ENCODE measurements around the gene KCNMA1.

The KCNMA1 gene

GRCh38 chr10:77051837-77052236, 585.8 kb downstream of the KCNMA1 start:
- no peak for TF ChIP-seq CTCF (IDR thresholded peaks at IDR 0.05)
- no peak for TF ChIP-seq ZFX (IDR thresholded peaks at IDR 0.05; ENCODE audit: borderline replicate concordance)
- no peak overlapping the region for H3K27ac ChIP-seq

- no peak overlapping the region for H3K27ac ChIP-seq
- TF ChIP-seq CTCF (IDR thresholded peaks at IDR 0.05), result no peak
- TF ChIP-seq ZFX (IDR thresholded peaks at IDR 0.05; ENCODE audit: borderline replicate concordance), result no peak
Observed at GRCh38 chr10:77049896-77050295, 587.7 kb downstream of the KCNMA1 start.

DNA sequence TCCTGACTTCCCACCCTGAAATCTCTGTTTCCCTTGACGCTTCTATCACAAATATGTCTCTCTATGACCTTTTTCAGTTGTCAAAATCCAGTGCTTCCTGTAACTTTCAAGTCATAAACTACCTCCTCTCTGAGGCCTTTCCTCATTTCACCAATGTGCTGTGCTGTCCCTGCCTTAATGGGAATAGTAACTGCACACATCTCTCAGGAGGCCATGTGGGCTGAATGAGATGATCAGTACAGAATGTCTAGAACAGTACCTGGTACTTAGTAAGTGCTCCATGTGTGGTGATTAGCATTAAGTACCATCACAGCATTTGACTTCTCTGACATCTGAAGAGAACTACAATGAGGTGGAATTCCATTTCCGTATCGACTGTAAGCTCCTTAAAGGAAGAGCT, 588.5 kb downstream of the KCNMA1 start:
- TF ChIP-seq CTCF (IDR thresholded peaks at IDR 0.05) (no peak), ZFX (IDR thresholded peaks at IDR 0.05; ENCODE audit: borderline replicate concordance) (no peak)
- H3K27ac ChIP-seq, result no peak overlapping the region

DNA sequence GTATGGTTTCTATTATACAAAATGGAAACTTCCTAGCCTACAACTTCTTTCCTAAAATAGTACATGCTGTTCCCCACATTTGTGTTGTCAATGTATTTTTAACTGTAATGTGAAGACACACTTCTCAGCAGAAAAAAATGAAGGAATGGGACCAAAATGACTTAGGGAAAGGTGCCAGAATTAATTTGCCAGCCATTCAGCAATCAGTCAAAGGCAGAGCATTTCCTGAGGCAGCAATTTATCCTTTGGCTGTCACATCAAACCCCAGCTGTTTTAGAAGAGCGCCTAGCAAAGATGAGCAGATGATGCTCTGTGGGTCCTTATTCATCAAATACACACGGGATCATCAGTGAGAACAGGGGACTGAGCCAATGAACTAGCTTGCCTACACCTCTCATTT, 592.5 kb downstream of the KCNMA1 start:
- TF ChIP-seq CTCF (IDR thresholded peaks at IDR 0.05) (no peak), ZFX (IDR thresholded peaks at IDR 0.05; ENCODE audit: borderline replicate concordance) (no peak)
- H3K27ac ChIP-seq, result no peak overlapping the region

DNA sequence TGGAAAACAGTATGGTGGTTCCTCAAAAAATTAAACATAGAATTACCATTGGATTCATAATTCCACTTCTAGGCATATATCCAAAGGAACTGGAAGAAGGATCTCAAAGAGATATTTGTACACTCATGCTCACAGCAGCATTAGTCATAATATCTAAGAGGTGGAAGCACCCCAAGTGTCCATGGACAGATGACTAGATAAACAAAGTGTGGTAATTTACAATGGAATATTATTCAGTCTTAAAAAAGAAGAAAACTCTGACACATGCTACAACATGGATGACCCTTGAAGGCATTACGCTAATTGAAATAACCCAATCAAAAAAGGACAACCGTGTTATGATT, 594.2 kb downstream of the KCNMA1 start:
- no peak for TF ChIP-seq CTCF (IDR thresholded peaks at IDR 0.05)
- TF ChIP-seq ZFX (IDR thresholded peaks at IDR 0.05; ENCODE audit: borderline replicate concordance), result no peak

DNA sequence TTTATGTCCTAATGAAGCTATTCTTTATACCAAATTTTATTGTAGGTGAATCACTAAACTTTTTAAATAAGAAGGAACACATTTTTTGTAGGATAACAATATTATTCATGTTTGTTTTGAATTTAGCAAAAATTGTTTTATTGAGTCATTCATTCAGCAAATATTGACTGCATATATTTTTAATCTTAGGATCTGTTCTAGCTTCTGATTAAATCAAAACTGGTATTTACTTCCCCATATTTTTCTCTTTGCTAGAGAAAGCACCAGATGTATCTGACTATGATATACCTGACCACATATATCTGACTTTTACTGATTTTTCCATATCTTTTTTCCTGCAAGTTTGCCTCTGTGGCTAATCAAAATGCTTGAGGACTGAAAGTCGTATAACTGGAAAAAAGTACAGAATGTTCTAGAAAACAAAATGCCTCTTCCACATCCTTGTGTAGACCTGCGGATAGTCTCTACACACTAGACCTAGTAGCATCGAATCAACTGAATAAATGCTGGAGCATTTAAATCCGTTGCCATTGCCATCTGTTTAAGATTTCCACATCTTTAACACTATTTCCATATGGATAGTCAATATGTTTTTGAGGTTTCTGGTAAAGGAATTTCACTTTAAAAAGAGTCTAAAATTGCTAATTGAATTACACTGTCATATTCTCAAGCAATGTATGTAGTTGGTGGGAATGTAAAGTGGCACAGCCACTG, 594.7 kb downstream of the KCNMA1 start:
- no peak overlapping the region for H3K27ac ChIP-seq
- TF ChIP-seq CTCF (IDR thresholded peaks at IDR 0.05) (no peak), ZFX (IDR thresholded peaks at IDR 0.05; ENCODE audit: borderline replicate concordance) (no peak)

More for the DNA sequence above, 594.2 kb downstream of the KCNMA1 start:
- H3K27ac ChIP-seq, result no peak overlapping the region

DNA sequence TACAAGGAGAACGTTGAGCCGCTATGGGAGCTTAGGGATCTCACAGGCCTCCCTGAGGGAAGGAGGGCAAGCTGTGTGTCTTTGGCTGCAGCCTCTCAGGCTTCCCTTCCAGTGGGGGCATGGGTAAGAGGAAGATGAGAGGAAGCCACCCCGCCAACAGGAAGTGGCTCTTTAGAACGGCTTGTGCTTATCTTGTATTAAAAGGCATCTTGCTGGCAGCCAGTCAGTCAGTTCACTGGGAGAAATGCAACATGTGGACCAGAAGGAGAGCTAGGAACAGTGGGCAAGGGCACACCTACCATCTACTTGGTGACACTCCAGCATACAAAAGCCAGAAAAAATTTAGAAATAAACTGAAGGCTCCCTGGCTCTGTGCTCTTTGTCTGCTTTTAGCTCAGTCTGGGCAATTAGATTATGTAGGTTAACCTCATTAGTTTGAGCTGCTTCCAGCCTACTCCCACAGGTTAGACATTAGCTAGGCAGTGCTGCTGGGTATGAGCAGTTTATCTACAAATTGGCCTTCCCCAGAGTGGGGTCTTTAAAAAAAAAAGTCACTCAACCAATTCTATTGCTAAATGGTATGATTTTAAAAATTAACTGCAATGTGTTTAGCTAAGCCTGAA, 595.9 kb downstream of the KCNMA1 start:
- TF ChIP-seq CTCF (IDR thresholded peaks at IDR 0.05), result no peak
- no peak for TF ChIP-seq ZFX (IDR thresholded peaks at IDR 0.05; ENCODE audit: borderline replicate concordance)
- H3K27ac ChIP-seq, result no peak overlapping the region

Measured in 22Rv1 (cell line).